Measurements from ENCODE around the gene IPPK.

The IPPK gene

GRCh38 chr9:92657296-92658094 lies 12.4 kb downstream of the IPPK start:
- DNase-seq (ENCODE audit: low read depth, low spot score), result no peak

GRCh38 chr9:92656537-92656925 lies 13.4 kb downstream of the IPPK start:
- DNase-seq (ENCODE audit: low read depth, low spot score), result no peak

DNA sequence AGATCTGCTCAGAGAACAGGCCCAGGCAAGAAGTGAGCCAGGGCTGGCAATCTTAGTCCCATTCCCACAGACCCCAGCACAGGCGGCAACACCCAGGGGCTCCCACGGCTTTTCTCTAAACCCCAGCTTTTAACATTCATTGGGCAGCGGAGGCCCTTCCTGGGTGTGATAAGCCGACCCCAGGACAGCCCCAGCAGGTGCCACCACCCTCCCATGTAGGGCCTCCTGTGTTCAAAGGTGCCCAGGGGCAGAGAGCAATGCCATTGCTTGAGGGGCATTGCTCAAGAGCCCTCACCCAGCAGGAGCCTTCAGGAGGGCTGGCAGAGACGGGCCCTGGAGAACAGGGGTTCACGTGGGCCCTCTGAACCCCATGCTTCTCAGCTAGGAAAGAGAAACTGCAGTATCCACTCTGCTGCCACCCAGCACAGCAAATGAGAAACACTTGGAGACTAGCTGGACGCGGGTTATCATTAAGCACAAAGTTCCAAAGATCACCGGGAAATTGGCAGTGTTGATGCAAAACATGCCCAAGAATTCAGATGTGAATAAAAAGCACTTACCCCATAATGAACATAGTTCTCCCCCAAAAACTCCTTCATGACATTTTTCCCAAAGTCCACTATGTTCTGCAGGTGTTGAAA lies 13.9 kb downstream of the IPPK start:
- DNase-seq (ENCODE audit: low read depth, low spot score), result no peak

DNA sequence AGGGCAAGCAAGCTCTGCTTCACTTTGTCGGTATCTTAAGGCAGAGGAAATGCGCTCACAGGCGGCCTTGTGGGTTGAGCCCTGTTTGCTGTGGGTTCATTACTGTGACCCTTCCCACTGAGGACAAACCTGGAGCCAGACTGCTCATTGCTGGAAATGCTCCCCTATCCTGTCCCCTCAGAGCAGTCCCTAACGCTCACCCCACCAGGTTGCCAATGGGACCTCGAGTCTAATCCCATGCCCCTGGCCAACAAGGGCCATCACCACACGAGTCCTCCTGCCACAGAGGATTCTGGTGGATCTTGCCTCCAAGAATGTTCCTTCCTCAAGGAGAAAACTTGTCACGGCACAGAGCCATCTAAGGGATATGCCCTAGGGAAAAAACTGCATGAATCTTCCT lies 14.6 kb downstream of the IPPK start:
- no peak for DNase-seq (ENCODE audit: low read depth, low spot score)

- DNase-seq (ENCODE audit: low read depth, low spot score), result no peak
Measured at GRCh38 chr9:92654481-92655301, 15.2 kb downstream of the IPPK start.

DNA sequence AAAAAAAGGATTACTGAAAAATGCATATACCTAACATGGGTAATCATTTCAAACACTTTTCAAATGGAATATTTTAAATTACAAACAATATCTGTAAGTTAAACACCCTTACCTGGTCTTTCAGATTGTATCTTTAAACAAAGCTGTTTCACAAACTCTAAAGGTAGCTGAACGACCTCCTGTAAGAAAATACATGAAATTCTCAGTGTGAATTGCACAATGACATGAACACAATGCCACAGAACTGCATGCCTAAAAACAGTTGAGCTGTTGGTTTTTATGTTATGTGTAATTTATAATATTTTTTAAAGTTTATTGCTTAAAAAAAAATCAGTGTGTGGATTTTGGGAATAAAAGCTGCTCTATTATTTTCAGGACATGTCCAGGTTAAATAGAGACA lies 17.5 kb downstream of the IPPK start:
- no peak for DNase-seq (ENCODE audit: low read depth, low spot score)

- DNase-seq (ENCODE audit: low read depth, low spot score), result no peak
Measured at GRCh38 chr9:92650839-92651621, 18.9 kb downstream of the IPPK start.

- no peak for DNase-seq (ENCODE audit: low read depth, low spot score)
Measured at GRCh38 chr9:92650296-92650695, 19.6 kb downstream of the IPPK start.

DNA sequence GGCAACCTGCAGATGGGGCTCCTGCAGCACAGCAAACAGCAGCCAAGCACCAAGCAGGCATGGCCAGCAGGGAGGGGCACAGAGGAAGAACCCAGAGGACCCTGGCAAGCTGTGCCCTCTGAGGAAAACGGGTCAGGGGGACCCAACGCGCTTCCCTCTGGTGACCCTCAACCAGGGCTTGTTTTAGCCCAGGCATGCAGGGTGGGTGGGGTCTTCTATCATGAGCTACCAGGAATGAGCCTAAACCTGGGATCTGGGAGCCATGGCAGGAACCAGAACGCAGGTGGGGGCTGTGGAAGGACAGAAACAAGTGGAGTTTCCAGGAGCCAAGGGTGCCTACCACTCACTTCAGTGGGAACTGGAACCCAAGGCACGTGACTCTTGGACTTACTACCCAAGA lies 20.9 kb downstream of the IPPK start:
- no peak for DNase-seq (ENCODE audit: low read depth, low spot score)

- DNase-seq (ENCODE audit: low read depth, low spot score), result no peak
Measured at GRCh38 chr9:92648474-92648971, 21.4 kb downstream of the IPPK start.

- no peak for DNase-seq (ENCODE audit: low read depth, low spot score)
Measured at GRCh38 chr9:92647671-92648473, 22.1 kb downstream of the IPPK start.

GRCh38 chr9:92645041-92645440 lies 24.9 kb downstream of the IPPK start:
- DNase-seq (ENCODE audit: low read depth, low spot score), result no peak

DNA sequence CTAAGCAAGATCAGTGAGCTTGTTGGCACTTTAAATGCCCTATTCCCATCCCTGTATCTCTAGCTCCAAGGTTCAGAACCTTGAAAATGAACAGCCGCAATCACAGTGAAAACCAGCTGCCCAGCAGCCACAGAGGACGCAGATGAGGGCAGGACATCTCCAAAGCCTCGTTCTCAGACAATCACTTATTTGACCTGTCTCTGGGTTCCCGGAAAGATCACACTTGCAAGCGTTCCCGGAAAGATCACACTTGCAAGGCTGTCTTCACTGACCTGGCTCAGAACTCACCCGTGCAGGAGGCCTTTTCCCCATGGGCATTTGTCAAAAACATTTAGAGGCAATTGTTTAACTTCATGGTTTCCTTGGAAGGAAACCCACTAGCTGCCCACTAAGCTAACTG lies 25.7 kb downstream of the IPPK start:
- DNase-seq (ENCODE audit: low read depth, low spot score), result no peak

- DNase-seq (ENCODE audit: low read depth, low spot score), result no peak
Measured at GRCh38 chr9:92642564-92642963, 27.4 kb downstream of the IPPK start.

GRCh38 chr9:92642041-92642451 lies 27.9 kb downstream of the IPPK start:
- no peak for DNase-seq (ENCODE audit: low read depth, low spot score)

GRCh38 chr9:92641092-92641809 lies 28.7 kb downstream of the IPPK start:
- no peak for DNase-seq (ENCODE audit: low read depth, low spot score)

DNA sequence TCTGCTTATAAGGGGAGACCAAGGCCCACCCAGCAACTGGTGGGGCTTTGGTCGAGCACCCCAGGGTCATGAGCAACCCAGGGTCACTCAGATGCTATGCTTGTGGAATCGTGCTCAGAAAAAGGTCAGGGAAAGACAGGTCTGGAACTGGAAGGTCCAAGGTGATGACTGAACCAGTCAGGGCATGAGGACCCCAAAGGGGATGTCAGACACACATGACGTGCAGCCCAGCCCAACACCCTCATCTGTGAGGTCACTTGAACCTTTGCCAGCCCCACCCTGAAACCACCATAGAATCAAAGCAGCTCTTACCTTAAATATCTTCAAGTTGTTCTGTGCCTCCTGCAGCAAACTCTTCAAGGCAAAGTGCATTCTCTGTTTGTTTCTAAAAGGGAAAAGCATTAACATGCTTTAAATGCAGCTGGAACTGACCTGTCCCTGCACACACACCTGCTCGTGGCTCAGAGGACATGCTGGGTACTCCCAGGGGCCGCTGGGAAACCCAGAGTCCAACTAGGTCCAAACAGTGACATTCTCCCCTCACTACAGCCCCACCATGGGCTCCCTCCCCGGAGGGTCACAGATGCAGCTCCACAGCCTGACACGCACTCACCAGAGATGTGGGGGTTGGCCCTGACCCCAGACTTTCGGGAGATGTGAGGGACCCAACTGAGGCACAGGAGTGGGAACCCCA lies 29.4 kb downstream of the IPPK start:
- DNase-seq (ENCODE audit: low read depth, low spot score), result no peak

- DNase-seq (ENCODE audit: low read depth, low spot score), result no peak
Measured at GRCh38 chr9:92639791-92640271, 30.1 kb downstream of the IPPK start.

DNA sequence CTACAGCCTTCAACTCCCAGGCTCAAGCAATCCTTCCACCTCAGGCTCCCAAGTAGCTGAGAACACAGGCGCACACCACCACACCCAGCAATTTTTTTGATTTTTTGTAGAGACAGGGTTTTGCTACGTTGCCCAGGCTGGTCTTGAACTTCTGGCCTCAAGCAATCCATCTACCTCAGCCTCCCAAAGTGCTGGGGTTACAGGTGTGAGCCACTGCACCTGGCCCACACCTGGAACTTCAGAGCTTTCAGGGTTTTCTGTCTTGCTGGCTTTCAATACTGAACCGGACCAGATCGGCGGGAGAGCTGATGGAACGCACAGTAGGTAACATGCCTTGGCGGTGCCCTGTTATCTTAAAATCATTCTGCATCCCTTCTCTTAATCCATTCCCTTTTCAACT lies 30.8 kb downstream of the IPPK start:
- no peak for DNase-seq (ENCODE audit: low read depth, low spot score)

Measured in activated naive CD8-positive, alpha-beta T cell treated with anti-CD3 and anti-CD28 coated beads, Interleukin-2, amount 50 U/mL, for 16 hours (primary cell).